IPS DF 4.7 (cell line): ENCODE results near the gene UBAC1.
"Not testable (repeated sequence)": the region's sequence is repeated elsewhere in the genome, so short reads cannot be mapped to it uniquely, and the experiment has no call there.

ENCODE experiments used
- DNase-seq: peaks from one replicate; pipeline ENCODE4 v3.0.0-alpha.2; 2013; ENCODE audit warnings: low spot score; ENCODE audit errors: extremely low read depth

UBAC1 gene

DNA sequence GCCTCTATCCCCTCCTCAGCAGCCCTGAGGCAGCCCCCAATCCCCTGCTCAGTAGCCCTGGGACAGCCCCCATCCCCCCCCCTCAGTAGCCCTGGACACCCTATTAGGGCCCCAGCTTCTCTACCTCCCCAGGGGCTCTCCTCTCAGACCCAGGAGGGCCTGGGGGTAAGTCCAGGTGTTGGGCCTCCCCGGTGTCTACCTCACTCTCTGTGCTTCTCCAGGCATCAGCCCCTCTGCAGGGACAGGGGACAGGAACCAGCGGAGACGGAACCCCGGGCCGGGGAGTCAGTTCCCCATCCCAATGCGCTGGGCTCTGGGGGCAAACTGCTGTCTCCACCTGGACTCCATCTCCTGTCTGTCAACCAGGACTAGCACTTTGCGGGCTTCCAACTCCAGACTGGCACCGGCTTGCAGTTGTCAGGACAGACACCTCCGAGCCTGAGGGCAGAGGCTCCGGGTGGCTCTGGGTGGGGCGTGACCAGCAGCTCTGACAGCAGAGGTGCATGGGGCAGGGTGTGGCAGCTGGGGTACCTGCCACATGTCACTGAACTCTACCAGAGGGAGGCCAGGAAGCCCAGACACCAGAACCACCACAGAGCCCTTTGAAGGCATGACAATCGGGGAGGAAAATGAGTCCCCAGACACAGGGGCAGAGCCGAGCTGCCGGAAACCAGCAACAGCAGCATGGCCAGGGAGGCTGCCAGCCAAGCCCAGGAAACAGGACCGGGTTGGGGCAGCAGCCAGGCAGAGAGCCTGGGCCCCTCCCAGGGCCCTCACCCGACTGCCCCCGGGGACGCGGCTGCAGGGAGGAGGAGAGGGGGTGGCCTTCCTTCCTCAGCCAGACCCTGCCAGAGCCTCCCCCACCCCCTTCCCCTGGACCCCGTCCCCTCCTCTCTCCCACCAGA lies 17.7 kb upstream of the UBAC1 start:
- DNase-seq: no peak

DNA sequence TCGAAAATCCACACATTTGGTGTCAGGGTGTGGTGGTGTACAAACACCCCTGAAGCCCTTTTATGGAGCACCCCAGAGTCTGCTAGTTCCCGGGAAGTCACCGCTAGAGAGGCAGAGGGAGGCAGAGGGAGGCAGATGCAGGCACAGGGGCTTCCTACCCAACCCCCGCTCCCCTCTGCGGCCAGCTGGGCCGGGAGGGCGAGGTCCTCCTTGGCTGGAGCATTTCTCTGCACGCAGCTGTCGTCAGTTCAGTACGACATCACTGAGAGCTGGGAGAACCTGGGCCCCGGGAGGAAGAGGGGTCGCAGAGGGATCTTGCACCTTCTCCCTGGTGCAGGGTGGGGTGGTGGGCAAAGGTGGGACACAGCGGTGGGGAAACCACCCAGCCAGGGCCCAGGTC lies 15.8 kb upstream of the UBAC1 start:
- DNase-seq: no peak

DNA sequence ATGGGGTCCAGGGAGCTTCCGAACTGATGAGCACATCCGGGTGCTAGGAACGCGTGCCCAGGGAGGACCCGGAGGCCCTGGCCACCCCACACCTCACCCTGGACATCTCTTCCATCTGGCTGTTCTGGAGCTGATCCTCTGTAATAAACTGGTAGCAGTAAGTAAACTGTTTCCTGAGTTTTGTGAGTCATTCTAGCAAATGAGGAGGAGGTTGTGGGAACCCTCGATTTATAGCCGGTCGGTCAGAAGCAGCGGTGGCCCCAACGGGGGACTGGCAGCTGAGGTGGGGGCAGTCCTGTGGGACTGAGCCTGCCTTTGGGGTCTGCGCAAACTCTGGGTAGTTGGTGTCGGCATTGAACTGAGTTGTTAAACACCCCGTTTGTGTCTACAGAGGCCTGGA lies 15.4 kb upstream of the UBAC1 start:
- no peak for DNase-seq

DNA sequence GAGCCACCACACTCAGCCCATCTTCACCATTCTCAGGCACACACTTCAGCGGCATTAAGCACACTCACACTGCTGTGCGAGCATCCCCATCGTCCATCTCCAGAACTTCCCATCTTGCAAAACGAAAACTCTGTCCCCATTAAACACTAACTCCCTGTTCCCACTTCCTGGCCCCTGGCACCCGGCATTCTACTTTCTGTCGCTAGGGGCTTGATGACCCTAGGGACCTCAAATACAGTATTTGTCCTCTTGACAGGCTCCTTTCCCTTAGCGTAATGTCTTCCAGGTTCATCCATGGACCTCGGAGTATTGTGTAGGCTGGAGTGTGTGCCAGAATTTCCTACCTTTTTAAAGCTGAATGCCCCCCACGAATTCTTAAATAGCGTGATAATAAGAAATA lies 14.7 kb upstream of the UBAC1 start:
- DNase-seq: no peak

DNA sequence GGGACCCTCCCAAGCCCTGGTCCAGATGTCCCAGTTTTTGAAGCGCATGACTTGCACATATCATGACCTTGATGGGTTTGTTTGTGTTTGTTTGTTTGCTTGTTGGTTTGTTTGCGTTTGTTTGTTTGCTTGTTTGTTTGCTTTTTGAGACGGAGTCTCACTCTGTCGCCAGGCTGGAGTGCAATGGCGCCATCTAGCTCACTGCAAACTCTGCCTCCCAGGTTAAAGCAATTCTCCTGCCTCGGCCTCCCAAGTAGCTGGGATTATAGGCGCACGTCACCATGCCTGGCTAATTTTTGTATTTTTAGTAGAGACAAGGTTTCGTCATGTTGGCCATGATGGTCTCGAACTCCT lies 13.0 kb upstream of the UBAC1 start:
- DNase-seq: no peak

DNA sequence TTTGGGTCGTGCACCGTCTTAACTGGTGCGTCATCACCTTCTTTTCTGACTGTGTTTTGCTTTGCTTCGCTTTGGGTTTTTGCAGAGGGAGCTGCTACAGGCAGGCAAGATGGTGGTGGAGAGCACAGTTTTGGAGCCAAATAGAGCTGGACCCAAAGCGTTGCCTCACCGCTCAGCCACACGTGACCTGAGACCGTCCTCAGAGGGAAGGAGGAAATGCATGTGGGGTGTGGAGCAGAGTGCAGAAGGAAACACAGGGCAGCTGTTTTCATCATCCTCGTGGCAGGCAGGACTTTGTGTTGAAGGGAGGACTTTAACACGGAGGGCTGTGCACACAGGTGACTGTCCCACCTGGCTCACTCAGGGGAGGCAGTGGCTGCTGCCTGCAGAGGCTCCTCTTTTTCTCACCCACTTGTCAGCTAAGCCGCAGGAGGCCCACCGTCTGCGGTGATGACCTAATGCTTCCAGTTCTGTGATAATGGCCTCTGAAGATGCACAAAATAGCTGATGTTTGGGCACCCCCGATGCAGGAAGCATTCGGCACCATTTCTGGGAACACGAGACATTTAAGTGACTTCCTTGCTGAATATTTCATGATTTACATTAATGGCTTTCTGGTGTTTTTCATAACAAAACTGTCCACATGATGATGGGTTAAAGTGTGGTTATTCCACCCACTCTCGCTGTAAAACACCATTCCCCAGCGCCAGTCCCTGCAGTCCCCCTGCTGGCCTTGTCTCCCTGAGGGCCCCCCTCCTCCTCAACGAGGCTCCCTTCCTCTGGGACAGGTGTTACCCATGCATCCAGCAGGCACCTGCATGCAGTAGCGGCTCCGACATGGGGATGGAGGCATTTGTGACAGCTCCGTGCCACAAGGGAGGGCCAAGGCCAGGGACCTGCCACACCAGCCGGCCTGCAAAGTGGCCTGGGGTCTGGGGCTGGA lies 12.4 kb upstream of the UBAC1 start:
- no peak for DNase-seq

DNA sequence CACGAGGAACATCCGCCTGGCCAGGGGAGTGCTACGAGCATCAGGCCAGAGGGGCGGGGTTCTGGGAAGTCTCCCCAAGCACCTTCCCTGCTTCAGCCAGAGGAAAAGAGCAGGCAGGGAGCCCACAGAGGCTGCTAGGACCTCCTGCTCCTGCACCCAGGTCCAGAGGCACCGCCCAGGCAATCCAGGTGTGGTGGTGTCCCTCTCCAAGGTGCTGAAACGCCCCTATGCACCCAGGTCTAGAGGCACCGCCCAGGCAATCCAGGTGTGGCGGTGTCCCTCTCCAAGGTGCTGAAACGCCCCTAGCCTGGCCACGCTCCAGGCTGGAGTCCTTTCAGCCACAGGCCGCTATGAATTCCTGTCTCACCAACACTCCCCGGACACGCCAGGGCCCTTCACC lies 10.7 kb upstream of the UBAC1 start:
- DNase-seq: peak; percentile 92

DNA sequence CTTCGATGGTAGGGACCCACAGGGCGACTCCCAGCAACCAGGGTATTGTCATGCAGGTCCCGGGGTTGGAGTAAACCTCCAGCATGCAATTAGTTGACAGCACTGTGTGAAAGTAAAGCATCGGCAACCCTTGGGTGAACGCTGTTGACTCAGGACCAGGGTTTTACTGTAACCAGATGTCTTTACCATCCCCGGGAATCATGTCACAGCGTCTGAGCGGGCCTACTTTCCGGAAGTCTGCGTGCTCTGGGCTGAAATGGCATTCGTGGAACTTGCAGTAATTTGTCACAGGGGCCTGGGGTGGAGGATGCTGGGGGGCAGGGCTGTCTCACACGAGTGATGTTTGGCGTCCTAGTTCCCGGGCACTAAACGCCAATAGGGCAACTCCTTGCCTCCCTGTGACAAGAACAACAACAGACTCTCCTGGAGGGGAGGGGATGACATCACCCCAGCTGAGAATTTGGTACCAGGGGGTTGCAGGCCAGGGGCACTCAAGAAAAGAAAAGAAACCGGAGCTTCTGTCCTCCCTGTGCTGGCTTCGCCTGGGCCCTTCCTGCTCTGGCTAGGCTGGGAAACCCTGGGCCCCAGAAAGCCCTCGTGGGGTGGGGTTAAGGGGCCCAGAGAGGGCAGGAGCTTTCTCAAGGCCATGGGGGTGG lies 10.1 kb upstream of the UBAC1 start:
- DNase-seq: no peak

DNA sequence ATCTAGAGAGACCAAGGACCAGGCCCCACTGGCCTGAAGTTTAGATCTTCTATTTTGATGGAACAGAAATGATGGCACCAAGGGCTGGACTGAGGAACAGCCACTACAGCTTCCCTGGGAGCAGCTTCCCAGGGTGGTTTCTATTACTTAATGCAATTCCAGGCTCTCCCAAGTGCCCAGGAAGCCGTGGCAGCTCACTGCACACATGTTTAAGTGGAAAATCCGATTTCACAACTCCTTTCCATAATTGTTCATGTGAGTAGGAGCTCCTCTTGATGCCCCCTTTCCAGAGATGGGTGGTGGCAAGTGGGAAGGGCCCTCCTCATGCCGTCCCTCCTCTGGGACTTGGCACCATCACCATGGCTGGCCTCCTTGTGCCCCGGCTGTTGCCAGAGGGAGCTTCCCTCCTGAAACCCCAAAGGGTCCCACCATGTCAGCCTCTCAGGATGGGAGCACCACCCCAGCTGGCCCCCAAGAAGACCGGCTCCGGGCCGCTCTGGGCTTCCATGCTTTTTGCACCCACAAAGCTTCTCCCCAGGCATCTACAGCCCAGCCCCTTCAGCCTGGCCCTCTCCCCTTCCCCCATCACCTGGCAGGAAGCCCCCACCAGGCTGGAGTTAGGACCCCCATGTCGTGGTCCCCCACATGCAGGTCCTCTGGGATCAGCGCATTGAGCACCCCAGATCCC lies 9.1 kb upstream of the UBAC1 start:
- DNase-seq: no peak

DNA sequence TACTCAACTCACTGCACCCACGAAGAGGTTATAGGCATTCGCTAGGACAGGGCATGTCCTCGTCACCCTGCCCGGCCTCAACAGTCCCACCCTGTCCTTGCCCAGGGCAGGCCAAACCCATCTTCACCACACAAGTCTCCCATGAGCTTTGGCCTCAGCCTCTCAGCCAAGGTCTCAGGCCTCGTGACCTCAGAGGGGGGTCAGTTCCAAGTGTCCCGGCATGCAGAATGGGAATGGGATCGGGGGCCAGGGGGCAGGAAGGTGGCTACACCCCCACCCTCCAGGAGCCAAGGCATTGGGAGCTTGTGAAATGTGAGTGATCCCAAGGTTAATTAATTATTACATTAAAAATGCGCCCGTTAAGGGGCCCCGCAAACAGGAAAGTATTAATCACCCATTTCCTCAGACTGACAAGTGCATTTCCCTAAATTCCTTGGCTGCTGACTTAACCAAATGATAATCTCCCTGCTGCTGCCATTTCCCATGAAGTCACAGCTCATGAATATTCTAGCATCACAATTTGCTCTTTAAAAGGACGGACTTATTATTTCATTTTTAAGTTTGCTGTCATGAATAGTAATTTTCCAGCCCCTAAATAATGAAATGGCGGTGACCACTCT lies 8.0 kb upstream of the UBAC1 start:
- DNase-seq: no peak

DNA sequence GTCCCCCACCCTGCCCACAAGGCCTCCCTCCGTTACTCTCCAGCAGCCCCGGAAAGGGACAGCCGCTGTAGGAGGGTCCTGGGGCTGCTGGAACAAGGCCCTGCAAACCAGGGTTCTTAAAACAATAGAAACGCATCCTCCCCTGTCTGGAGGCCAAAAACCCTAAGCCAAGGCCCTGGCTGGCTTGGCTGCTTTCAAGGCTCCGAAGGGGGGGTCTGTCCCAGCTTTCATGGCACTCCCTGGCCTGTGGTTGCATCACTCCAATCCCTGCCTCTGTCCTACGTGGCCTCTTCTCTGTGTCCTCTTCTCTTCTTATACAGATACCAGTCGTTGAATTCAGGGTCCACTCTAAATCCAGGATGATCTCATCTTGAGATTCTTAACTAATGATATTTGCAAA lies 7.4 kb upstream of the UBAC1 start:
- DNase-seq: no peak

DNA sequence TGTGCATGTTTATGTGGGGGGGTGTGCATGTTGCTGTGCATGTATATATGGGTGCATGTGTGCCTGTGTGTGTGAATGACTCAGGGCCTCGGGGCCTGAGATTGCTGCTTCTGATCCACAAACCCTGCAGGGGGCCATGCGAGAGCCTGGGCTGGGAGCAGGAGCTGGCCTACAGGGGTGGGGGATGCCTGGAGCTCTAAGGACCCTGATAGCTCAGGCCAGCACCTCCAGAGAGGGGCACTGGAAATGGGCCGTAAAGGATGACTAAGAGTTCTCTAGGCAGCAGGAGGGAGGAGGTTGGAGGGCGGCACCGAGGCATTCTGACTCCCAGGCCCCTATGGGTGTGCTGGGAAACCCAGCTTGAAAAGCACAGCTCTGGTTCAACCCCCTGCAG lies 6.9 kb upstream of the UBAC1 start:
- no peak for DNase-seq

DNA sequence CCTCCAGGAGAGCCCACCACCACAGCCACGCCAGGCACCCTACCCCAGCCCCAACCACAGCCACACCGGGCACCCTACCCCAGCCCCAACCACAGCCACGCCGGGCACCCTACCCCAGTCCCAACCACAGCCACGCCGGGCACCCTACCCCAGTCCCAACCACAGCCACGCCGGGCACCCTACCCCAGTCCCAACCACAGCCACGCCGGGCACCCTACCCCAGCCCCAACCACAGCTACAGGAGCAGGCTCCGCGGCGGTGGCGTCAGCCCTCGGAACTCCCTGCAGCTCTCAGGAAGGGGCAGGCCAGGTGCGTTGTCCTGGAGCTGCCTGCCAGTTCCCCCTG lies 5.7 kb upstream of the UBAC1 start:
- not testable (repeated sequence) for DNase-seq

DNA sequence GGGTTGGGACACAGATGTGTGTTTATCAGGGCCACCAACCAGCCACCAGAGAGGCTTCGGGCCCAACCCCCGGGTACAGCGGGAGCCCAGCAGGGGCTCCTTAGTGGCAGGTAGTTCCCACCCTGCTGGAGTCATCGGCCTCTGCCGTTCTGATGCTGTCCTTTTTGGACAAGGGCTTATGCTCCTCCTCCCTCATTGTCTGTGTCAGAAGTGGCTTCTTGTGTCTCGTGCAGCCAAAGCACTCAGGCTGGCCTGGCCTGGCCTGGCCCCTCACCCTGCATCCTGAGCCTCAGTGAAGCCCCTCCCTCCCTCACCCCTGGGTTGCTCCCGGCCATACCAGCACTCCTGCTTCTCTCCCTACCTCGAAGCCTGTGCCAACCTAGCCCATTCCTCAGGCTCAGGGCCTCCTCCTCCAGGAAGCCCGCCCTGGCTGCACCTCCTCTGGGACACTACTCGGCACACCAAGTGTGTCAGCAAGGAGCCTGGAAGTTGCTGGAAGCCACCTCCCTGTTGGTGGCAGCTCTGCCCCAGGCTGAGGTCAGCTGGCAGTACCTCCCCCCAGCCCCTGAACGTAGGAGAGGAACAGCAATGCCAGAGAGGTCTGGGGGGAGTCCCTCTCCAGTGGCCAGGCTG lies 4.1 kb upstream of the UBAC1 start:
- DNase-seq: no peak

DNA sequence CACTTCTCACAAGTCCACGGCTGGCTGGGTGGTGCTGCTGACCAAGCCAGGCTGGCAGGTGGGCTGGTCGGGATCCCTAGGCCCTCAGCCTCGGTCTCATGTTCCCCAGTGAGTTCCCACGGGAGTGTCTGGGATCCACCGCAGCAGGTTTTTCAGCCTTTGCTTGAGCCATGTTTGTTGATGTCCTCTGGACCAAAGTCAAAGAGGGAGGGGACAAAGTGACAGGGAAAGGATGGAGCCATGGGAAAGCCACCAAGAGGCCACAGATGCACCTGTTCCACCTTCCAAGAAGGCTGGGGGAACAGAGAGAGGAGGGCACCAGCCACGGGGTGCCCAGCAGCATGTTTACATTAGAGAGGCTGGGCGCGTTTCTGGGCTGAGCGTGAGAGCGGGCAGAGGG lies 2.8 kb upstream of the UBAC1 start:
- no peak for DNase-seq

DNA sequence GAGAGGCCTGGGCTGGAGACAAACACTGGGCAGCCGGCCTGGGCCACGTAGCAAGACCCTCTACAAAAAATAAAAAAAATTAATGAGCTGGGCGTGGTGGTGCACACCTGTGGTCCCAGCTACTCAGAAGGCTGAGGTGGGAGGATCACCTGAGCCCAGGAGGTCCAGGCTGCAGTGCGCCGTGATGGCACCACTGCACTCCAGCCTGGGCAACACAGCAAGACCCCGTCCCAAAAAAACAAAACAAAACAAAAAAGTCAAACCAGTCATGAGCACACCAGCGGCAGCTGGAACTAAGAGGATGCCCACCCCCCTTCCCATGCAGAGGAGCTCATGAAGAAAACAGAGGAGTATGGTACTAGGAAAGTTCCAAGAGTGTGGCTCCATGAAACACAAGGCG lies 2.2 kb upstream of the UBAC1 start:
- DNase-seq: no peak

DNA sequence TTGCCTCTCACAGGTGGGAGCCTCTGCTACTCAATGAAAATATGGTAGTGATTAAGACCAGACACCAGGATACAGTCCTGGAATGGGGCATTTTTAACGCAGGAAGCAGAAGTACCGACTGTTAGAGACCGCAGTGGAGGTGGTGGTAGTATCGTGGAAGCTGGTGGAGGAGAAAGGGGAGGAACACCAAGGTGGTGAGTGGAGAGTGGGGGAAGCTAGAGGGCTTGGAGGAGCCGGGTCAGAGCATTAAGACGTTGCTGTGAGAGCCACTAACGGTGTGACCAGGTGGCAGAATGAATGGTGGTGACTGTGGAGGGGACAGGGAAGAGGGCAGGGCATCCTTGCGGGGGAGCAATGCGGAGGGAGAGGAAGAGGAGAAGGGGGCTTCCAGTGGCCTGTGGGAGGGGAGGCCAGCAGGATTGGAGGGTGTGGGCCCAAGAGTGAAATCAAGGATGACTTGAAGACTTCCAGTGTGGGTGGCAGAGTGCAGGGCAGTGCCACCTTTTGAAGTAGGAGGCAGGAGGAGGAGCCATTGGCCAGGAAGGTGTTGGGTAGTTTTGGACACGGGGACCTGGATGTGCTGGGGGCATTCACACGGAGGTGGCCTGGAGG lies 1.6 kb upstream of the UBAC1 start:
- no peak for DNase-seq

DNA sequence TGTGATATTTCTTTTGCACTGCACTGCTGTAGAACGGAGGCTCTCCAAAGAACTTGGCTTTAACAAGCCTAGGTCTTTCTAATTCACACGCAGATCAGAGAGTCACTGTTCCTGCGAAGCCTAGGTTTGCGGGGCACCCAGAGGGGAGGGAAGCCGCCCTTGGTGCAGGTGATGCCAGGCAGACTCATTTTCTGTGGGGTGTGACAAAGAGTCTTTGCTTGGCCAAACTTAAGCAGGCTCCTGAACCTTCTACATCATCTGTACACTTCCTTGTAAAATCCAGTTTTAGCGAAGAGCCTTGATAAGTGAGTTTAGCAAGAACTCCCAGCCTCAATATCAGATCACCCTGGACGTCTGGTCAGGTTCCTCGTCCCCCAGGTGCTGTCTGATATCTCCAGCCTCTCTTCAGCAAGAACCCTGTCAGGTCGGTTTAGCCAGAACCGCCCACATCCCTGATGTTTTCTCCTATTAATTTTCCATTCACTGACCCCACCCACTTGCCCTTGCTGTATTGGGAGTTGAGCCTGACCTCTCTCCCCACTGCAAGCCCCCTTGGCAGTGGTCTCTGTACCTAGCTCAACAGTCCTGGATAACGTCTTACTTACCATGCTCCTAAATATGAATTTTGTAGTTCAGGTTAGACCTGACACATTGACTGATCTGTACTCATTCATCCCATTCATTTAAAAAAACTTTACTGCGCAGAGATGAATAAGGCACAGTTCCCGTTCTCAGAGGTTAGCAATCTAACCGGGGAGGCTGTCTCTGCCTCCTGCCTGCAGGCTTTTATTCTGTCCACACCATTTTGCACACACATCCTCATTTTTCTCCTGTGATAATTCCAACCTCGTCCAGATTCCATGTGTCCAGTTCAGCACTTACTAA lies 880 bp upstream of the UBAC1 start:
- no peak for DNase-seq
